Peyer's patch (tissue), 4 donors: Measurements from ENCODE around the gene EDNRA. TPM values are rescaled to one million over a fixed set of nuclear protein-coding genes. Genes with fewer than 3 reads are reported as not detected.

ENCODE experiments used
- DNase-seq, 3 donors: peaks; one replicate each; pipeline ENCODE4 v3.0.0-alpha.2; 2017 to 2019
- H3K27ac ChIP-seq, 4 donors: fragments of 200-600 bp; sonication (generic); one replicate each; pipeline ENCODE4 v1.5.1; 2016 to 2019
- H3K27me3 ChIP-seq, 2 donors: fragments of 200-600 bp; sonication (generic); one replicate each; pipeline ENCODE4 v1.5.1; 2019
- H3K36me3 ChIP-seq, 3 donors: fragments of 200-600 bp; sonication (generic); one replicate each; pipeline ENCODE4 v1.5.1; 2016 to 2019
- H3K4me1 ChIP-seq, 4 donors: fragments of 200-600 bp; sonication (generic); one replicate each; pipeline ENCODE4 v1.5.1; 2016 to 2019
- H3K4me3 ChIP-seq, 4 donors: fragments of 200-600 bp; sonication (generic); 1 replicate in 3 of 4; 2 replicates in 1 of 4; pipeline ENCODE4 v1.5.1; 2016 to 2019; ENCODE audit warnings: mild to moderate bottlenecking in 1 of 4
- H3K9me3 ChIP-seq, 4 donors: fragments of 200-600 bp; sonication (generic); one replicate each; pipeline ENCODE4 v1.5.1; 2016 to 2019; ENCODE audit warnings: mild to moderate bottlenecking in 1 of 4
- CTCF ChIP-seq, 6 experiments: fragments of 450-650 bp in 4 of 6; fragments of 200-600 bp in 2 of 6; sonication (generic) in 1 of 6; IDR thresholded peaks; one replicate each; pipeline ENCODE4 v1.5.1; 2017 to 2019; ENCODE audit warnings: antibody characterized with exemption in 6 of 6, mild to moderate bottlenecking in 3 of 6, moderate library complexity in 1 of 6
- POLR2A ChIP-seq, 2 donors: fragments of 450-650 bp; IDR thresholded peaks; one replicate each; pipeline ENCODE4 v1.5.1; 2017; ENCODE audit warnings: antibody characterized with exemption in 2 of 2, mild to moderate bottlenecking in 2 of 2, moderate library complexity in 2 of 2
- total RNA-seq, 4 donors: library from RNA; depleted of rRNA; stranded (reverse); fragments of >200 nt; gene quantifications; one replicate each; pipeline ENCODE4 v1.1.0, GENCODE V29; 2016

EDNRA gene
- total RNA-seq, 4 donors from 2014 or later, result 0.38 to 7.4 (median 1.6) TPM

- Histone ChIP-seq H3K4me3 (no peak overlapping the region), H3K9me3 (no peaks in the 10 kb centered on the region), H3K36me3 (no peaks in the 10 kb centered on the region), H3K27me3 (no peaks in the 10 kb centered on the region), H3K27ac (no peak overlapping the region), H3K4me1 (no peaks in the 10 kb centered on the region)
- no peak for DNase-seq
- TF ChIP-seq POLR2A (IDR thresholded peaks at IDR 0.05), result no peak
- TF ChIP-seq CTCF (IDR thresholded peaks at IDR 0.05), result no peak
Measured at GRCh38 chr4:147491086-147491485, 10.2 kb downstream of the EDNRA start.

- H3K9me3 ChIP-seq, result no peaks in the 10 kb centered on the region
- H3K36me3 ChIP-seq, result no peaks in the 10 kb centered on the region
- TF ChIP-seq POLR2A (IDR thresholded peaks at IDR 0.05) (no peak), CTCF (IDR thresholded peaks at IDR 0.05) (no peak)
- no peak overlapping the region for H3K4me3 ChIP-seq
- no peaks in the 10 kb centered on the region for H3K4me1 ChIP-seq
- H3K27me3 ChIP-seq, result no peaks in the 10 kb centered on the region
- no peak for DNase-seq
- H3K27ac ChIP-seq, result no peak overlapping the region
Measured at GRCh38 chr4:147492306-147492705, 11.4 kb downstream of the EDNRA start.

GRCh38 chr4:147492761-147493160 lies 11.9 kb downstream of the EDNRA start:
- DNase-seq, result no peak
- H3K27me3 ChIP-seq, result no peaks in the 10 kb centered on the region
- no peak for TF ChIP-seq POLR2A (IDR thresholded peaks at IDR 0.05)
- no peak for TF ChIP-seq CTCF (IDR thresholded peaks at IDR 0.05)
- no peak overlapping the region for H3K4me3 ChIP-seq
- no peaks in the 10 kb centered on the region for H3K9me3 ChIP-seq
- no peaks in the 10 kb centered on the region for H3K4me1 ChIP-seq
- H3K36me3 ChIP-seq, result no peaks in the 10 kb centered on the region
- H3K27ac ChIP-seq, result no peak overlapping the region

GRCh38 chr4:147493307-147493706 lies 12.4 kb downstream of the EDNRA start:
- H3K27me3 ChIP-seq, result no peaks in the 10 kb centered on the region
- TF ChIP-seq POLR2A (IDR thresholded peaks at IDR 0.05), result no peak
- no peak for TF ChIP-seq CTCF (IDR thresholded peaks at IDR 0.05)
- no peaks in the 10 kb centered on the region for H3K9me3 ChIP-seq
- no peaks in the 10 kb centered on the region for H3K36me3 ChIP-seq
- no peak overlapping the region for H3K27ac ChIP-seq
- no peaks in the 10 kb centered on the region for H3K4me1 ChIP-seq
- DNase-seq, result no peak
- no peak overlapping the region for H3K4me3 ChIP-seq

GRCh38 chr4:147494301-147494700 lies 13.4 kb downstream of the EDNRA start:
- Histone ChIP-seq H3K36me3 (no peaks in the 10 kb centered on the region), H3K27me3 (no peaks in the 10 kb centered on the region), H3K4me3 (no peak overlapping the region), H3K27ac (no peak overlapping the region), H3K4me1 (no peaks in the 10 kb centered on the region), H3K9me3 (no peaks in the 10 kb centered on the region)
- TF ChIP-seq POLR2A (IDR thresholded peaks at IDR 0.05) (no peak), CTCF (IDR thresholded peaks at IDR 0.05) (no peak)
- DNase-seq, result no peak

GRCh38 chr4:147496500-147496899 lies 15.6 kb downstream of the EDNRA start:
- no peaks in the 10 kb centered on the region for H3K9me3 ChIP-seq
- no peaks in the 10 kb centered on the region for H3K4me1 ChIP-seq
- no peak for DNase-seq
- no peak overlapping the region for H3K27ac ChIP-seq
- no peak for TF ChIP-seq CTCF (IDR thresholded peaks at IDR 0.05)
- no peak for TF ChIP-seq POLR2A (IDR thresholded peaks at IDR 0.05)
- no peak overlapping the region for H3K4me3 ChIP-seq
- H3K27me3 ChIP-seq, result no peaks in the 10 kb centered on the region
- H3K36me3 ChIP-seq, result no peaks in the 10 kb centered on the region
